Peyer's patch (tissue), 4 donors: ENCODE data around the gene CKAP2L.

Experiments
- CTCF ChIP-seq, 6 experiments: fragments of 450-650 bp in 4 of 6; fragments of 200-600 bp in 2 of 6; sonication (generic) in 1 of 6; IDR thresholded peaks; one replicate each; pipeline ENCODE4 v1.5.1; 2017 to 2019; ENCODE audit warnings: antibody characterized with exemption in 6 of 6, mild to moderate bottlenecking in 3 of 6, moderate library complexity in 1 of 6
- POLR2A ChIP-seq, 2 donors: fragments of 450-650 bp; IDR thresholded peaks; one replicate each; pipeline ENCODE4 v1.5.1; 2017; ENCODE audit warnings: antibody characterized with exemption in 2 of 2, mild to moderate bottlenecking in 2 of 2, moderate library complexity in 2 of 2

DNA sequence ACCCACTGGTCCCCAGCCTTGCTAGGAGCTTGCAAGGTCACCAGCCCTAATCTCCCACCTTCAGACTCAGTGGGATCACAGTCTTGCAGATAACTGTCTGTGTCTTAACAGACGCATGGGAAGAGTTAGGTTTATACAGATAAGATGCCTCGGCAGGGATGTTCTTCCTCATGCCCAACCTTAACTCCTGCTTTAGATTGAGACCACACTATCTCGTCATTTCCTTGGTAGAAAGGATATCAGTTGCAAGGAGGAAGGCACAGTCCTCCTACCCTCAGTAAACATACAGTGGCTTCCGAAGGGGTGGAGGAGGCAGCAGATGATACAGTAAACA lies 36.4 kb downstream of the CKAP2L start:
- TF ChIP-seq CTCF (IDR thresholded peaks at IDR 0.05) = no peak
- no peak for TF ChIP-seq POLR2A (IDR thresholded peaks at IDR 0.05)
